Transverse colon (tissue), 4 donors: ENCODE data around the gene DDHD1. TPM values are rescaled to one million over a fixed set of nuclear protein-coding genes. Genes with fewer than 3 reads are reported as not detected.

Source experiments
- DNase-seq: peaks from one replicate; pipeline ENCODE4 v3.0.0-alpha.2; 2019
- H3K27ac ChIP-seq, 4 donors: fragments of 200-600 bp; sonication (generic); 2 replicates each; pipeline ENCODE4 v1.5.1; 2016 to 2018; ENCODE audit warnings: inconsistent platforms in 4 of 4
- H3K27me3 ChIP-seq: fragments of 200-600 bp; sonication (generic); 2 replicates; pipeline ENCODE4 v1.5.1; 2017; ENCODE audit warnings: inconsistent platforms
- H3K36me3 ChIP-seq, 4 donors: fragments of 200-600 bp; sonication (generic); 2 replicates each; pipeline ENCODE4 v1.5.1; 2017 to 2019; ENCODE audit warnings: inconsistent platforms in 4 of 4
- H3K4me1 ChIP-seq, 4 donors: fragments of 200-600 bp; sonication (generic); 2 replicates each; pipeline ENCODE4 v1.5.1; 2017 to 2020; ENCODE audit warnings: inconsistent platforms in 4 of 4
- H3K4me3 ChIP-seq, 4 donors: fragments of 200-600 bp; sonication (generic); 1 replicate in 1 of 4; 2 replicates in 3 of 4; pipeline versions ENCODE4 v1.5.1 to v1.6.1; 2017 to 2019; ENCODE audit warnings: inconsistent platforms in 4 of 4
- H3K9me3 ChIP-seq, 2 donors: fragments of 200-600 bp; sonication (generic); 2 replicates each; pipeline ENCODE4 v1.5.1; 2017 to 2019; ENCODE audit warnings: inconsistent platforms in 2 of 2
- EP300 ChIP-seq: sonication (generic); formaldehyde crosslinking; IDR thresholded peaks from one replicate; pipeline ENCODE4 v1.6.1; 2017; ENCODE audit warnings: antibody characterized with exemption, low read depth
- POLR2A ChIP-seq: fragments of 450-650 bp; IDR thresholded peaks from one replicate; pipeline ENCODE4 v1.6.1; 2016; ENCODE audit warnings: antibody characterized with exemption, mild to moderate bottlenecking, moderate library complexity
- POLR2AphosphoS5 ChIP-seq, 3 donors: sonication (generic); formaldehyde crosslinking; IDR thresholded peaks; one replicate each; pipeline ENCODE4 v1.6.1; 2016; ENCODE audit warnings: antibody characterized with exemption in 3 of 3
- WGBS, 2 donors: methylation state at CpG; one replicate each; pipeline ENCODE4 v1.1.5; 2018; ENCODE audit warnings: low coverage in 1 of 2; 5-methylcytosine and 5-hydroxymethylcytosine counted together
- in situ Hi-C, 4 donors: fragments of 200-750 bp; cut with MboI; loops; one replicate each; pipeline versions ENCODE4 v1.15.0 to v1.15.1; 2017; ENCODE audit warnings: low sequenced_read_pairs in 3 of 4, low pct_ligation_motif_present in 1 of 4, low pct_unique_long_range_greater_than_20kb in 1 of 4
- intact Hi-C: fragments of 100-400 bp; cut with DNase I; formaldehyde crosslinking; loops from one replicate; pipeline ENCODE4 v1.15.1; 2023; ENCODE audit warnings: low total_unique reads
- total RNA-seq, 4 donors: library from RNA; depleted of rRNA; stranded (reverse); fragments of >200 nt; gene quantifications; one replicate each; pipeline ENCODE4 v1.1.0, GENCODE V29; 2016
- TF ChIP-seq, protein P1 (sequence below), 5 experiments: fragments of 200-600 bp in 3 of 5; fragments of 450-650 bp in 2 of 5; sonication (generic) in 3 of 5; IDR thresholded peaks; 1 replicate in 2 of 5; 2 replicates in 3 of 5; pipeline ENCODE4 v1.5.1; 2016 to 2017; ENCODE audit warnings: antibody characterized with exemption in 5 of 5, inconsistent platforms in 3 of 5, mild to moderate bottlenecking in 2 of 5, moderate library complexity in 1 of 5

The DDHD1 gene
- total RNA-seq, 4 donors from 2014 or later = 6.4 to 20.5 (median 13.7) TPM

DNA sequence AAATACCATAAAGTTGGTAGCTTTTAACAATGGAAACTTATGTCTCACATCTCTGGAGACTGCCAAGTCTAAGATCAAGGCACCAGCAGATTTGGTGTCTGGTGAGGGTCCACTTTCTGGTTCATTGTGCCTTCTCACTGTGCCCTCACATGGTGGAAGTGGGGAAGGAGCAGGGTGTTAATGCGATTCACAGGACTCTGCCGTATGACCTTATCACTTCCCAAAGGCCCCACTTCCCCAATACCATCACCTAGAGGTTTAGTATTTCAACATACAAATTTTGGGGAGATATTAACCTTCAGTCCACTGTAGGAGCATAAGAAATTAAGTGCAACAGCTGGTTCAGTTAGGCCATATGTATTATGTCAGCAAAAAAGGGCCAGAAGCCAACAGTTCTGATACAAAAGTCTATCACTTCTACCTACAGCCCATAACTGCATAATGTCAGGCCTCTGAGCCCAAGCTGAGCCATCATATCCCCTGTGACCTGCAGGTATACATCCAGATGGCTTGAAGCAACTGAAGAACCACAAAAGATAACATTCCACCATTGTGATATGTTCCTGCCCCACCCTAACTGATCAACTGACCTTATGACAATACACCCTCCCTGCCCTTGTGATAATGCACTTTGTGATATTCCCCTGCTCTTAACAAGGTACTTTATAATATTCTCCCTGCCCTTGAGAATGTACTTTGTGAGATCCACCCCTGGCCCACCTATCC, 24.7 kb downstream of the DDHD1 start:
- H3K4me1 ChIP-seq = peaks cover 0 to 3% (median 0%) of the 10 kb centered on the region in 4 donors
- no peak overlapping the region for H3K27ac ChIP-seq
- H3K9me3 ChIP-seq = no peaks in the 10 kb centered on the region
- no peaks in the 10 kb centered on the region for H3K36me3 ChIP-seq
- H3K4me3 ChIP-seq = no peak overlapping the region
- no peaks in the 10 kb centered on the region for H3K27me3 ChIP-seq
- DNase-seq = no peak
- in situ Hi-C loops = no loop called here
- no peak for TF ChIP-seq EP300
- TF ChIP-seq POLR2AphosphoS5 (IDR thresholded peaks at IDR 0.05) = no peak
- no peak for TF ChIP-seq POLR2A
- 90 to 97% methylated on average over 2 of the region's 2 CpGs for WGBS, 2 donors
- intact Hi-C loops = no loop called here

DNA sequence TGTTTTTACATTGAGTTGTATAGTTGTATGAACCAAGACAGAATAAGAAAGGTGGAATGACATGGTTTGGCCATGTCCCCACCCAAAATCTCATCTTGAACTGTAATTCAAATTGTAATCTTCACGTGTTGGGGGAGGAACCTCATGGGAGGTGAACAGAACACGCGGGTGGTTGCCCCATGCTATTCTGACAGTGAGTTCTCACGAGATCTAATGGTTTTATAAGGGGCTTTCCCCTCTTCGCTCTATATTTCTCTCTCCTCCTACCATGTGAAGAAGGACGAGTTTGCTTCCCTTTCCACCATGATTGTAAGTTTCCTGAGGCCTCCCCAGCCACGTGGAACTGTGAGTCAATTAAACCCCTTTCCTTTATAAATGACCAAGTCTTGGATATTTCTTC, 25.3 kb downstream of the DDHD1 start:
- no peak for DNase-seq
- Histone ChIP-seq H3K4me3 (no peak overlapping the region), H3K4me1 (peaks cover 0 to 3% (median 0%) of the 10 kb centered on the region in 4 donors), H3K27me3 (no peaks in the 10 kb centered on the region), H3K9me3 (no peaks in the 10 kb centered on the region), H3K36me3 (no peaks in the 10 kb centered on the region), H3K27ac (no peak overlapping the region)
- no peak for TF ChIP-seq EP300
- no peak for TF ChIP-seq POLR2A
- TF ChIP-seq POLR2AphosphoS5 (IDR thresholded peaks at IDR 0.05) = no peak
- TF ChIP-seq, protein P1, sequence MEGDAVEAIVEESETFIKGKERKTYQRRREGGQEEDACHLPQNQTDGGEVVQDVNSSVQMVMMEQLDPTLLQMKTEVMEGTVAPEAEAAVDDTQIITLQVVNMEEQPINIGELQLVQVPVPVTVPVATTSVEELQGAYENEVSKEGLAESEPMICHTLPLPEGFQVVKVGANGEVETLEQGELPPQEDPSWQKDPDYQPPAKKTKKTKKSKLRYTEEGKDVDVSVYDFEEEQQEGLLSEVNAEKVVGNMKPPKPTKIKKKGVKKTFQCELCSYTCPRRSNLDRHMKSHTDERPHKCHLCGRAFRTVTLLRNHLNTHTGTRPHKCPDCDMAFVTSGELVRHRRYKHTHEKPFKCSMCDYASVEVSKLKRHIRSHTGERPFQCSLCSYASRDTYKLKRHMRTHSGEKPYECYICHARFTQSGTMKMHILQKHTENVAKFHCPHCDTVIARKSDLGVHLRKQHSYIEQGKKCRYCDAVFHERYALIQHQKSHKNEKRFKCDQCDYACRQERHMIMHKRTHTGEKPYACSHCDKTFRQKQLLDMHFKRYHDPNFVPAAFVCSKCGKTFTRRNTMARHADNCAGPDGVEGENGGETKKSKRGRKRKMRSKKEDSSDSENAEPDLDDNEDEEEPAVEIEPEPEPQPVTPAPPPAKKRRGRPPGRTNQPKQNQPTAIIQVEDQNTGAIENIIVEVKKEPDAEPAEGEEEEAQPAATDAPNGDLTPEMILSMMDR (IDR thresholded peaks at IDR 0.05) = no peak
- in situ Hi-C loops (no loop called here), intact Hi-C loops (no loop called here)
- WGBS, 2 donors = 83 to 87% methylated on average over 7 of the region's 7 CpGs

DNA sequence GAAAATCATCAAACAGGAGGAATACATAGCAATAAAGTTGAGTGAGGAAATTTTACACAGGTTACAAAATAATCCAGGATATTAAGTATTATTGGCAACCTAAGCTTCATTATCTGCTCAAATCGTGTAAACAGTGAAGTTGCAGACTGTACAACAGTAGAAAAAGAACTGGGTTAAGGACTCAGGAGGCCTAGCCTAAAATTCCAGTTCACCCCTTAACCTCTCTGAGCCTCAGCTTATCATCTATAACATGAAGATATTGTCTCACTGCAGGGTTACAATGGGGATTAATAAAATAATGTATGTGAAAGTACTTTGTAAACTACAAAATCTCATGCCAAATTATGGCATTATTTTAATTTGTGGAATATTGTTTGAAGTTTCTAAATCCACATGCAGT, 26.0 kb downstream of the DDHD1 start:
- DNase-seq = no peak
- Histone ChIP-seq H3K4me1 (peaks cover 0 to 3% (median 0%) of the 10 kb centered on the region in 4 donors), H3K36me3 (no peaks in the 10 kb centered on the region), H3K4me3 (no peak overlapping the region), H3K27ac (peak overlapping the region; percentile 8 to 33 (median 28)), H3K9me3 (no peaks in the 10 kb centered on the region), H3K27me3 (no peaks in the 10 kb centered on the region)
- in situ Hi-C loops (no loop called here), intact Hi-C loops (no loop called here)
- TF ChIP-seq EP300 = no peak
- no peak for TF ChIP-seq POLR2AphosphoS5 (IDR thresholded peaks at IDR 0.05)
- TF ChIP-seq, protein P1 (IDR thresholded peaks at IDR 0.05) = no peak
- TF ChIP-seq POLR2A = no peak
- WGBS, 2 donors = 41 to 60% methylated on average over 1 of the region's 1 CpG

DNA sequence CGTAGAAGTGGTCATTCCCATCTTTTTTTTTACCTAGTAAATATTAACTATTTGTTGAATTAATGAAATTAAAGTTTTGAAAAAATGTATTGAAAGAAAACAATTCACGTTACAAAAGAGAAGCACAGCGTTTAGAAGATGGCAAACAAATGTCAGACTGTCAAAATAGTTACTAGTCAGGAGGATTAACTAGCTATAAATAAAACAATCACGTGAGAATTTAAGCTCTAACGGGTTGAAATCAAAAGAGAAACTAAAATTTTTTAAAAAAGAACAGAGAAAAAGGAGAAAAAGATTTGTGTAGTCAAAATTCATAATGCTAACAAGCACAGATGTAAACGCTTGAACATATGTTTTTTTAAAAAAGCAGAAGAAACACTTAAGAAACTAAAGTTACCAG, 26.4 kb downstream of the DDHD1 start:
- DNase-seq = no peak
- H3K4me3 ChIP-seq = peak overlapping the region in 1 of 4 donors; percentile 19
- 39 to 49% methylated on average over 6 of the region's 6 CpGs for WGBS, 2 donors
- peak overlapping the region; percentile 21 to 33 (median 28) for H3K27ac ChIP-seq
- in situ Hi-C loops (no loop called here), intact Hi-C loops (no loop called here)
- H3K27me3 ChIP-seq = no peaks in the 10 kb centered on the region
- TF ChIP-seq POLR2A = no peak
- TF ChIP-seq, protein P1 (IDR thresholded peaks at IDR 0.05) = no peak
- TF ChIP-seq EP300 = no peak
- no peak for TF ChIP-seq POLR2AphosphoS5 (IDR thresholded peaks at IDR 0.05)
- H3K4me1 ChIP-seq = peaks cover 0 to 3% (median 0%) of the 10 kb centered on the region in 4 donors
- no peaks in the 10 kb centered on the region for H3K9me3 ChIP-seq
- no peaks in the 10 kb centered on the region for H3K36me3 ChIP-seq
